AG09309 (cell line): ENCODE results near the gene TMEM100.
A peak's percentile ranks its signal among the peaks of the same experiment; 100 is the strongest.

Source experiments
- DNase-seq: peaks from one replicate; pipeline ENCODE4 v3.0.0-alpha.2; 2010; ENCODE audit warnings: low read depth
- H3K4me3 ChIP-seq: 2 replicates; pipeline ENCODE4 v1.5.1; 2011; ENCODE audit warnings: mild to moderate bottlenecking, low read depth, low read length, moderate library complexity; ENCODE audit not compliant: control insufficient read depth
- CTCF ChIP-seq: IDR thresholded peaks from 2 replicates; pipeline ENCODE4 v1.5.1; 2011; ENCODE audit warnings: mild to moderate bottlenecking, low read depth, low read length, inconsistent platforms; ENCODE audit not compliant: insufficient read depth, control insufficient read depth; ENCODE audit errors: missing control alignments

Gene TMEM100

DNA sequence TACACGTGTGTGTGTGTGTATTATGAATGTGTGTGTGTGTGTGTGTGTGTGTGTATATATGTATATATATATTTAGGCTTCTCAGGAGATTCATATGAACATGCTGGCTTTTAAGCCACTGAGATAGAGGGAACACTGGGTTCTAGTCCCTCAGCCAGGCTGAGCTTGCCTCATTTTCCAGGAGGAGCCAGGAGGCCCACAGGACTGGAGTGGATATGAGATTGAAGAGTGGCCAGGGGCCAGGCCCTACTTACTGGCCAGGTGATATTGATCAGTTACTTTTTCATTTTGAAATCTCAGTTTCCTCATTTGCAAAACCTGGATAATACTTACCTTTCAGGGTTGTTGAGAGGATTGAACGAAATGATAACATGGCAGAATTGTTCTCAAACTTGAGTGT is 34.0 kb upstream of the TMEM100 start:
- DNase-seq, result no peak
- no peak for TF ChIP-seq CTCF
- no peak overlapping the region for H3K4me3 ChIP-seq

GRCh38 chr17:55751720-55752250 is 29.1 kb upstream of the TMEM100 start:
- no peak for TF ChIP-seq CTCF
- H3K4me3 ChIP-seq, result peak overlapping the region; percentile 75

GRCh38 chr17:55750750-55751657 is 28.3 kb upstream of the TMEM100 start, which contains the start of gene PCTP:
Gene PCTP, plus strand, starts transcription at chr17:55751051. Its CDS starts 53 bp downstream, at chr17:55751104.
- DNase-seq, result peak; percentile 62
- H3K4me3 ChIP-seq, result peak within 1 kb of the TSS; percentile 75
- peak; percentile 55 for TF ChIP-seq CTCF

More at GRCh38 chr17:55751720-55752250, 29.1 kb upstream of the TMEM100 start:
- DNase-seq, result no peak

DNA sequence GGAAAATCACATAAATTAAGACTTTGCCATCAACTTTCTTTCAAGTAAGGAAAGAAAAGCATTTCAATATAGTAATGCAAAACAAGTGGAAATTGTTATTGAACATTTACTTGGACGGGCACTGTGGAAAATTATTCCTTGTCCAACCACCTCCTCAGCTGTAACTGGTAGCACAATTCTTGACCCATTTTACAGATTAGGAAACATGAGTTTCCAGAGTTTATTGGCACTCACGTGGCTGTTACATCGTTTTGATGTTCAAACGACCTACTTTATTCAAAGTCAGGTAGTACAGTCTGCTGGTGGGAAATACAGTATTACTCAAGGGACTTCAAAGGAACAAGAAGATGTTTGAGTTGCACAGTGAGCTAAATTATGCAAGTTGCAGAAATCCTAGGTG is 27.3 kb upstream of the TMEM100 start:
- H3K4me3 ChIP-seq, result no peak overlapping the region
- TF ChIP-seq CTCF, result no peak
- no peak for DNase-seq

- no peak overlapping the region for H3K4me3 ChIP-seq
- DNase-seq, result no peak
- no peak for TF ChIP-seq CTCF
These were observed 26.2 kb upstream of the TMEM100 start for GRCh38 chr17:55748841-55749240.

GRCh38 chr17:55747209-55747608 is 24.5 kb upstream of the TMEM100 start:
- H3K4me3 ChIP-seq, result no peak overlapping the region
- DNase-seq, result no peak
- TF ChIP-seq CTCF, result no peak
